Measurements from ENCODE around the gene ESCO1. TPM values are rescaled to one million over a fixed set of nuclear protein-coding genes. Genes with fewer than 3 reads are reported as not detected.

Gene ESCO1
- total RNA-seq, 2 experiments from 2014 or later, result 14.3 to 16.7 TPM

DNA sequence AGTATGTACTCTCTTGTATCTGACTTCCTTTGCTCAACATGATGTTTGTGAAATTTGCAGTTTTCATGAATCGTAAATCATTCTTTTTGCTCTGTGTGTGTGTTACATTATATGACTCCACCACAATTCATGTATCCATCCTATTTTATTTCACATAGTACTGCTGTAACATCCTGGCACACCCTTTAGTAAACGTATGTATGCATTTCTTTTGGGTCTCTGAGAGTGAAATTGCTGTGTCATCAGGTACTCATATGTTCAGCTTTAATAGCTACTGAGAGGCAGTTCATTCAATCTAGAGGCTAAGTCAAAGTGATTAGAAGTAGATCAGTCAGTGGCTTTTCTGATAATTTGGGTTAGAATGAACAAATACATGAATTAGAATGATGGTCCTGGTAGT, 118.8 kb downstream of the ESCO1 start:
- no peaks in the 10 kb centered on the region for H3K36me3 Mint-ChIP-seq (ENCODE audit: low read depth)
- intact Hi-C loops (cut with micrococcal nuclease), result no loop called here
- DNase-seq, result no peak
- H3K4me1 Mint-ChIP-seq (ENCODE audit: low read depth), result no peaks in the 10 kb centered on the region
- H3K9me3 Mint-ChIP-seq, result no peaks in the 10 kb centered on the region
- no peak overlapping the region for H3K27ac Mint-ChIP-seq
- H3K27me3 Mint-ChIP-seq (ENCODE audit: low read depth), result peaks cover 16% of the 10 kb centered on the region
- no peak overlapping the region for H3K4me3 Mint-ChIP-seq
- CTCF ChIA-PET, result interaction anchor here (0.8 kb wide), 1 partner anchor 368 kb away, joined by 3 read pairs; no protein-coding TSS in a partner anchor

DNA sequence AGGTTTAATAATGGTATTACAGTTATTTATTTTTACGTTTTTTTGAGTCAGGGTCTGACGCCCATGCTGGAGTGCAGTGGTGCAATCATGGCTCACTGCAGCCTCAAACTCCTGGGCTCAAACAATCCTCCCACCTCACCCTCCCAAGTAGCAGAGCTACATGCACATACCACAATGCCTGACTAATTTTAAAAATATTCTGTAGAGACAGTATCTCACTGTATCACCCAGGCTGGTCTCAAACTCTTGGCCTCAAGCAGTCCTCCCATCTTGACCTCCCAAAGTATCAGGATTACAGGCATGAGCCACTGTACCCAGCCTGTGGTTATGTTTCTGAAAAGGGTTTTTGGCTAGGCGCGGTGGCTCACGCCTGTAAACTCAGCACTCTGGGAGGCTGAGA, 120.8 kb downstream of the ESCO1 start:
- no peaks in the 10 kb centered on the region for H3K9me3 Mint-ChIP-seq
- DNase-seq, result no peak
- intact Hi-C loops (cut with micrococcal nuclease), result no loop called here
- no peak overlapping the region for H3K27ac Mint-ChIP-seq
- peaks cover 9% of the 10 kb centered on the region for H3K27me3 Mint-ChIP-seq (ENCODE audit: low read depth)
- no peak overlapping the region for H3K4me3 Mint-ChIP-seq
- H3K4me1 Mint-ChIP-seq (ENCODE audit: low read depth), result no peaks in the 10 kb centered on the region
- CTCF ChIA-PET, result interaction anchor here (0.7 to 1.3 kb wide), 3 partner anchors 9 to 300 kb away, joined by 3 to 5 read pairs (median 5); no protein-coding TSS in a partner anchor
- H3K36me3 Mint-ChIP-seq (ENCODE audit: low read depth), result no peaks in the 10 kb centered on the region

Other genes starting within 250 kb of the ESCO1 start
- 100 to 1,000 TPM; 133 to 144 TPM for gene SNRPD1, start 11.6 kb upstream of the ESCO1 start, total RNA-seq
- 10 to 100 TPM; 14.3 to 14.5 TPM for gene ABHD3, start 104.1 kb upstream of the ESCO1 start, total RNA-seq
- gene MIB1, start 140.1 kb upstream of the ESCO1 start, total RNA-seq, result 10 to 100 TPM; 22.8 to 26.2 TPM